GM21737 (cell line): ENCODE results near the gene ENOX1.
"Not testable (repeated sequence)": the region's sequence is repeated elsewhere in the genome, so short reads cannot be mapped to it uniquely, and the experiment has no call there.

ENCODE experiments used
- ATAC-seq: cut with Tn5 transposase; IDR thresholded peaks from one replicate; pipeline ENCODE4 v1.9.1; 2021; ENCODE audit warnings: mild to moderate bottlenecking, moderate library complexity; ENCODE audit not compliant: unreplicated experiment

ENOX1 gene

GRCh38 chr13:43363156-43363953 lies 423.4 kb downstream of the ENOX1 start:
- no peak for ATAC-seq

GRCh38 chr13:43362556-43362955 lies 424.2 kb downstream of the ENOX1 start:
- ATAC-seq = no peak

GRCh38 chr13:43360892-43361610 lies 425.7 kb downstream of the ENOX1 start:
- no peak for ATAC-seq

- no peak for ATAC-seq
Observed at GRCh38 chr13:43360171-43360570, 426.6 kb downstream of the ENOX1 start.

GRCh38 chr13:43359536-43359935 lies 427.2 kb downstream of the ENOX1 start:
- ATAC-seq = no peak

GRCh38 chr13:43357564-43357963 lies 429.2 kb downstream of the ENOX1 start:
- no peak for ATAC-seq

- ATAC-seq = no peak
Observed at GRCh38 chr13:43356567-43356966, 430.2 kb downstream of the ENOX1 start.

GRCh38 chr13:43355774-43356173 lies 431.0 kb downstream of the ENOX1 start:
- no peak for ATAC-seq

GRCh38 chr13:43354153-43354945 lies 432.4 kb downstream of the ENOX1 start:
- no peak for ATAC-seq

- no peak for ATAC-seq
Observed at GRCh38 chr13:43353631-43354030, 433.1 kb downstream of the ENOX1 start.

- not testable (repeated sequence) for ATAC-seq
Observed at GRCh38 chr13:43351612-43352011, 435.2 kb downstream of the ENOX1 start.

- no peak for ATAC-seq
Observed at GRCh38 chr13:43348397-43348796, 438.4 kb downstream of the ENOX1 start.

- ATAC-seq = no peak
Observed at GRCh38 chr13:43347877-43348276, 438.9 kb downstream of the ENOX1 start.

GRCh38 chr13:43346427-43346826 lies 440.3 kb downstream of the ENOX1 start:
- no peak for ATAC-seq

- no peak for ATAC-seq
Observed at GRCh38 chr13:43343645-43344044, 443.1 kb downstream of the ENOX1 start.

- no peak for ATAC-seq
Observed at GRCh38 chr13:43339805-43340550, 446.8 kb downstream of the ENOX1 start.

- ATAC-seq = no peak
Observed at GRCh38 chr13:43339145-43339804, 447.5 kb downstream of the ENOX1 start.

GRCh38 chr13:43335764-43336163 lies 451.0 kb downstream of the ENOX1 start:
- ATAC-seq = no peak

GRCh38 chr13:43333176-43333575 lies 453.6 kb downstream of the ENOX1 start:
- ATAC-seq = no peak

GRCh38 chr13:43331672-43332071 lies 455.1 kb downstream of the ENOX1 start:
- no peak for ATAC-seq
